HG03558 (cell line): ENCODE data around the gene MRPS17.

Source experiments
- ATAC-seq: cut with Tn5 transposase; IDR thresholded peaks from one replicate; pipeline ENCODE4 v1.9.1; 2021; ENCODE audit warnings: moderate number of reproducible peaks; ENCODE audit not compliant: unreplicated experiment; ENCODE audit errors: extremely low read depth

The MRPS17 gene

GRCh38 chr7:55970561-55970960 lies 18.9 kb downstream of the MRPS17 start:
- no peak for ATAC-seq

- ATAC-seq: no peak
Observed at GRCh38 chr7:55970978-55971377, 19.3 kb downstream of the MRPS17 start.

GRCh38 chr7:55973747-55974250 lies 22.1 kb downstream of the MRPS17 start:
- ATAC-seq: no peak

- ATAC-seq: no peak
Observed at GRCh38 chr7:55975988-55976633, 24.4 kb downstream of the MRPS17 start.

GRCh38 chr7:55977831-55978230 lies 26.2 kb downstream of the MRPS17 start:
- no peak for ATAC-seq

GRCh38 chr7:55980266-55980665 lies 28.6 kb downstream of the MRPS17 start:
- no peak for ATAC-seq

- no peak for ATAC-seq
Observed at GRCh38 chr7:55983537-55983936, 31.9 kb downstream of the MRPS17 start.

- no peak for ATAC-seq
Observed at GRCh38 chr7:55992346-55992745, 40.7 kb downstream of the MRPS17 start.

GRCh38 chr7:55996856-55997500 lies 45.3 kb downstream of the MRPS17 start:
- no peak for ATAC-seq

GRCh38 chr7:56003749-56004148 lies 52.1 kb downstream of the MRPS17 start:
- ATAC-seq: no peak
